Stomach (tissue), 4 donors: ENCODE measurements around the gene MORC1.

Experiments
- EP300 ChIP-seq: sonication (generic); formaldehyde crosslinking; IDR thresholded peaks from one replicate; pipeline ENCODE4 v1.6.1; 2017; ENCODE audit warnings: antibody characterized with exemption
- POLR2A ChIP-seq, 4 donors: fragments of 450-650 bp; IDR thresholded peaks; one replicate each; pipeline ENCODE4 v1.6.1; 2016; ENCODE audit warnings: antibody characterized with exemption in 4 of 4, control low read depth in 2 of 4, mild to moderate bottlenecking in 1 of 4, moderate library complexity in 1 of 4
- POLR2AphosphoS5 ChIP-seq, 3 donors: sonication (generic); formaldehyde crosslinking; IDR thresholded peaks; one replicate each; pipeline ENCODE4 v1.6.1; 2016; ENCODE audit warnings: antibody characterized with exemption in 3 of 3
- TF ChIP-seq, protein P1 (sequence below), 7 experiments: fragments of 450-650 bp in 4 of 7; fragments of 200-600 bp in 3 of 7; sonication (generic) in 3 of 7; IDR thresholded peaks; one replicate each; pipeline ENCODE4 v1.5.1; 2016 to 2019; ENCODE audit warnings: antibody characterized with exemption in 7 of 7, control low read depth in 2 of 7, mild to moderate bottlenecking in 1 of 7

DNA sequence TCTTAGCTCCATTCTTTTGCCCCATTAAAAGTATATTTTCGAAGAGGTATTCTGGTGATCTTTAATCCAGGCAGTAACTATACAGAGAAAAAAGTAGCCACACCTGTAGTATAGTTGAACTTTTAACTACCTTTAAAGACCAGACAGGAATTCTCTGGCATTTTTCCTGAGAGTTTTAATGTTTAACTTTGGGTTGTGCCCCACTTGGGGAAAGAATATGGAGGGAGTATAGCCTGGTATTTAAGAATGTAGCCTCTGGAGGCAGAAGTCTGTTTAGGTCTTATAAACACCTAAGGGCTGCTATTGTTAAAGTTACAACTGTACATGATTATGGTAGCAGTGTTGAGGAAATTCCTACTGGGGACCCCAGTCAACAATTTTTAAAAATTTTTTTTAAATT is 37.9 kb upstream of the MORC1 start:
- TF ChIP-seq EP300, result no peak
- TF ChIP-seq, protein P1, sequence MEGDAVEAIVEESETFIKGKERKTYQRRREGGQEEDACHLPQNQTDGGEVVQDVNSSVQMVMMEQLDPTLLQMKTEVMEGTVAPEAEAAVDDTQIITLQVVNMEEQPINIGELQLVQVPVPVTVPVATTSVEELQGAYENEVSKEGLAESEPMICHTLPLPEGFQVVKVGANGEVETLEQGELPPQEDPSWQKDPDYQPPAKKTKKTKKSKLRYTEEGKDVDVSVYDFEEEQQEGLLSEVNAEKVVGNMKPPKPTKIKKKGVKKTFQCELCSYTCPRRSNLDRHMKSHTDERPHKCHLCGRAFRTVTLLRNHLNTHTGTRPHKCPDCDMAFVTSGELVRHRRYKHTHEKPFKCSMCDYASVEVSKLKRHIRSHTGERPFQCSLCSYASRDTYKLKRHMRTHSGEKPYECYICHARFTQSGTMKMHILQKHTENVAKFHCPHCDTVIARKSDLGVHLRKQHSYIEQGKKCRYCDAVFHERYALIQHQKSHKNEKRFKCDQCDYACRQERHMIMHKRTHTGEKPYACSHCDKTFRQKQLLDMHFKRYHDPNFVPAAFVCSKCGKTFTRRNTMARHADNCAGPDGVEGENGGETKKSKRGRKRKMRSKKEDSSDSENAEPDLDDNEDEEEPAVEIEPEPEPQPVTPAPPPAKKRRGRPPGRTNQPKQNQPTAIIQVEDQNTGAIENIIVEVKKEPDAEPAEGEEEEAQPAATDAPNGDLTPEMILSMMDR (IDR thresholded peaks at IDR 0.05), result no peak
- TF ChIP-seq POLR2AphosphoS5 (IDR thresholded peaks at IDR 0.05), result no peak
- TF ChIP-seq POLR2A (IDR thresholded peaks at IDR 0.05), result no peak
